Measurements from ENCODE around the gene MIDN. TPM values are rescaled to one million over a fixed set of nuclear protein-coding genes. Genes with fewer than 3 reads are reported as not detected.
"Not testable (repeated sequence)": the region's sequence is repeated elsewhere in the genome, so short reads cannot be mapped to it uniquely, and the experiment has no call there.

The MIDN gene
- 10 to 100 TPM; 29.3 to 29.6 TPM for total RNA-seq

DNA sequence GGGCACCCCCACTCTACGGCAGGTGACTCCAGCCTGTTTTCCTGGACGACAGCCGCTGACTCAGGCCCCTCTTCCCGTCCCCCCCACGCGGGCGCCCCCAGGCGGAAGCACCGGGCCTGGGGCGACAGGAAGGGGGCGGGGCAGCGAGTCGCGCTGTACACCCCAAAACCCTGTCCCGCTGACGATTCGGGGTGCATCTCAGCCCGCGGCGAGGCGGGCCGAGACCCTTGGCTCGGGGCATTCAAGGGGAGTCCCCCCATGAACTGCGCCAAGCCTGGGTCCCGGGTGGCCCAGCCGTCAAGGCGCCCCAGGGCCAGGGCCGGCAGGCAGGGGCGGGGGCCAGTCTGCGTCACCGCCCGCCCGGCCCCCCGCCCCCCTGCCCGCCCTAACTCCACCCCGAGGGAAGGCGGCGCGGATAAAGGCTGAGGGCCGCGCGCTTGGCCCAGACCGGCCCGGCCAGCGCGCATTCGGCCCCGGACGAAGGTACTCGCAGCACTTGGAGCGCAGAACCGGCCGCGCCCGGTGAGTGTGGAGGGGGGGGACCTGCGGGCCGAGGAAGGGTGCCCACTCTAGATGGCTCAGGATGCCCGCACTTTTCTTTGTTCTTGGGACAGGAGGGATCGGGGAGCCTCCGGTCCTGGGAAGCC, at the start of gene MIDN:
TSS of gene MIDN (plus strand) at position 445 of the 647 bp plus-strand sequence. CDS start 1,714 bp downstream, outside the sequence.
- peaks cover 6% of the 10 kb centered on the region for H3K4me1 Mint-ChIP-seq
- H3K4me3 Mint-ChIP-seq, result peak within 1 kb of the TSS; percentile 81
- H3K9me3 Mint-ChIP-seq, result no peaks in the 10 kb centered on the region

DNA sequence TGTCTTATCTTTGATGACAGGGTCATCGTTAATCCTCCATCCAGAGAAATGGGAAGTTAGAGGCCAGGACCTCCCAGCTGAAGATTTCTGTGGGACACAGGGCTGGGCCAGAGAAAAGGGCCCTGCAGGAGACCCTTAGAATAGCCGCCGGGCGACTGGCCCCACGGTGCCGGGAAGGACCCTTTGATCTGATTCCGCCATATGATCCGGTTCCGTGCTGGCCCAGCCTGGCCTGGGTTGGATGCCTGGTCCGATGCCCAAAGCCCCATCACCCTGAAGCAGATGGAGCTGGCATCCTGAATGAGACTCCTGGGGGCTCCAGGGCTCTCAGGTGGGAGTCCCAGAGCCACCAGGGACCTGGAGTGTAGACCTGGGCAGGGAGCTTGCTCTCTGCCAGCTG, 48.9 kb upstream of the MIDN start:
- Mint-ChIP-seq H3K27ac (no peak overlapping the region), H3K4me1 (peaks cover 12% of the 10 kb centered on the region), H3K27me3 (no peaks in the 10 kb centered on the region), H3K4me3 (no peak overlapping the region), H3K36me3 (no peaks in the 10 kb centered on the region), H3K9me3 (no peaks in the 10 kb centered on the region)
- no peak for DNase-seq

More for the DNA sequence above, at the start of gene MIDN:
- H3K36me3 Mint-ChIP-seq, result peaks cover 9% of the 10 kb centered on the region
- peak within 1 kb of the TSS; percentile 80 for H3K27ac Mint-ChIP-seq
- no peaks in the 10 kb centered on the region for H3K27me3 Mint-ChIP-seq
- DNase-seq, result peak; percentile 79

DNA sequence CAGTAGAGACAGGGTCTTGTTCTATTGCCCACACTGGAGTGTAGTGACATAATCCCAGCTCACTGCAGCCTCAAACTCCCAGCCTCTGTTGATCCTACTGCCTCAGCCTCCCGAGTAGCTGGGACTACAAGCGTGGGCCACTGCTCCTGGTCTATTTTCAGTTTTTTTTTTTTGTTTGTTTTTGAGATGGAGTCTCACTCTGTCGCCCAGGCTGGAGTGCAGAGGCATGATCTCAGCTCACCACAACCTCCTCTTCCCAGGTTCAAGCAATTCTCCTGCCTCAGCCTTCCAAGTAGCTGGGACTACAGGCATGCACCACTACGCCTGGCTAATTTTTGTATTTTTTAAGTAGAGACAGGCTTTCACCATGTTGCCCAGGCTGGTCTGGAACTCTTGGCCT, 47.8 kb upstream of the MIDN start:
- not testable (repeated sequence) for H3K27me3 Mint-ChIP-seq, H3K36me3 Mint-ChIP-seq, H3K4me3 Mint-ChIP-seq, DNase-seq, H3K9me3 Mint-ChIP-seq, H3K27ac Mint-ChIP-seq
- H3K4me1 Mint-ChIP-seq, result peaks cover 12% of the 10 kb centered on the region

DNA sequence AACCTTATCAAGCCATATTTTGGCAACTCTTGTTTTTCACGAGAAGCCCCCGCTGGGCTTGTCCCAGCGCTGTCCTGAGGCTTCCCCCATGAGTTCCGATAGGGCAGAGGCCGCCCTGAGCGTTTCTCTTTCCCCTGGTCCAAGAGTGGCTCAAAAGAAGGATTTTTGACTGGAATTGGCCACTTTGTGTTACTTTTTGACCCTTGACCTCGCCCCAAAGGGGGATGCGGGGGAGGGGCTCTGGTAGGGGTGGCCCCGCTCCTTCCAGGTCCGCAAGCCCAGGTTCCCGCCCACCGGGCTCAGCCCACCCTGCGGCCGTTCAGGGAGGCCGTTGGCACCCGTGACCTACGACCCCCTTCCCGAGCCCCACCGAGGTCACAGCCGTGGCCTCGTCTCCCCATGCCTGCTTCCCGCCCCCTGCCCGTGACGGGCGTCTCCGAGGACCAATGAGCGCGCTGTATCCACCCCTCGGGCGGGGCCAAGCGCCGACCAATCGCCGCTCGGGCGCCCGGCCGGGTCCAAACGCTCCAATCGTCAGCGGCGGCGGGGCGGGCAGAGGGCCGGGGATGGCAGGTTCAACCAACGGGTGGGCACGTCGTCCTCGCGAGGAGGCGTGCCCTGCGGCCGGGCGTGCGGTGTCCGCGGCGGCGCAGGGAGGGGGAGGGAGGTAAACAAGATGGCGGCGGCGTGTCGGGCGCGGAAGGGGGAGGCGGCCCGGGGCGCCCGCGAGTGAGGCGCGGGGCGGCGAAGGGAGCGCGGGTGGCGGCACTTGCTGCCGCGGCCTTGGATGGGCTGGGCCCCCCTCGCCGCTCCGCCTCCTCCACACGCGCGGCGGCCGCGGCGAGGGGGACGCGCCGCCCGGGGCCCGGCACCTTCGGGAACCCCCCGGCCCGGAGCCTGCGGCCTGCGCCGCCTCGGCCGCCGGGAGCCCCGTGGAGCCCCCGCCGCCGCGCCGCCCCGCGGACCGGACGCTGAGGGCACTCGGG, 43.0 kb upstream of the MIDN start, which contains the start of gene STK11:
TSS of gene STK11 (plus strand) at position 665 of the 986 bp plus-strand sequence. CDS start 1,136 bp downstream, outside the sequence.
- Mint-ChIP-seq H3K4me1 (peaks cover 28% of the 10 kb centered on the region), H3K4me3 (peak within 1 kb of the TSS; percentile 93), H3K36me3 (peaks cover 22% of the 10 kb centered on the region), H3K27ac (peak within 1 kb of the TSS; percentile 84), H3K9me3 (no peaks in the 10 kb centered on the region), H3K27me3 (no peaks in the 10 kb centered on the region)
- peak; percentile 100 for DNase-seq

DNA sequence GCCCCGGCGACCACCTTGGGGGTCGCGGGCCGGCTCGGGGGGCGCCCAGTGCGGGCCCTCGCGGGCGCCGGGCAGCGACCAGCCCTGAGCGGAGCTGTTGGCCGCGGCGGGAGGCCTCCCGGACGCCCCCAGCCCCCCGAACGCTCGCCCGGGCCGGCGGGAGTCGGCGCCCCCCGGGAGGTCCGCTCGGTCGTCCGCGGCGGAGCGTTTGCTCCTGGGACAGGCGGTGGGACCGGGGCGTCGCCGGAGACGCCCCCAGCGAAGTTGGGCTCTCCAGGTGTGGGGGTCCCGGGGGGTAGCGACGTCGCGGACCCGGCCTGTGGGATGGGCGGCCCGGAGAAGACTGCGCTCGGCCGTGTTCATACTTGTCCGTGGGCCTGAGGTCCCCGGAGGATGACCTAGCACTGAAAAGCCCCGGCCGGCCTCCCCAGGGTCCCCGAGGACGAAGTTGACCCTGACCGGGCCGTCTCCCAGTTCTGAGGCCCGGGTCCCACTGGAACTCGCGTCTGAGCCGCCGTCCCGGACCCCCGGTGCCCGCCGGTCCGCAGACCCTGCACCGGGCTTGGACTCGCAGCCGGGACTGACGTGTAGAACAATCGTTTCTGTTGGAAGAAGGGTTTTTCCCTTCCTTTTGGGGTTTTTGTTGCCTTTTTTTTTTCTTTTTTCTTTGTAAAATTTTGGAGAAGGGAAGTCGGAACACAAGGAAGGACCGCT, 42.1 kb upstream of the MIDN start:
- peak overlapping the region; percentile 93 for H3K4me3 Mint-ChIP-seq
- DNase-seq, result no peak
- no peaks in the 10 kb centered on the region for H3K27me3 Mint-ChIP-seq
- no peaks in the 10 kb centered on the region for H3K9me3 Mint-ChIP-seq
- peak overlapping the region; percentile 84 for H3K27ac Mint-ChIP-seq
- H3K4me1 Mint-ChIP-seq, result peaks cover 32% of the 10 kb centered on the region
- peaks cover 26% of the 10 kb centered on the region for H3K36me3 Mint-ChIP-seq

DNA sequence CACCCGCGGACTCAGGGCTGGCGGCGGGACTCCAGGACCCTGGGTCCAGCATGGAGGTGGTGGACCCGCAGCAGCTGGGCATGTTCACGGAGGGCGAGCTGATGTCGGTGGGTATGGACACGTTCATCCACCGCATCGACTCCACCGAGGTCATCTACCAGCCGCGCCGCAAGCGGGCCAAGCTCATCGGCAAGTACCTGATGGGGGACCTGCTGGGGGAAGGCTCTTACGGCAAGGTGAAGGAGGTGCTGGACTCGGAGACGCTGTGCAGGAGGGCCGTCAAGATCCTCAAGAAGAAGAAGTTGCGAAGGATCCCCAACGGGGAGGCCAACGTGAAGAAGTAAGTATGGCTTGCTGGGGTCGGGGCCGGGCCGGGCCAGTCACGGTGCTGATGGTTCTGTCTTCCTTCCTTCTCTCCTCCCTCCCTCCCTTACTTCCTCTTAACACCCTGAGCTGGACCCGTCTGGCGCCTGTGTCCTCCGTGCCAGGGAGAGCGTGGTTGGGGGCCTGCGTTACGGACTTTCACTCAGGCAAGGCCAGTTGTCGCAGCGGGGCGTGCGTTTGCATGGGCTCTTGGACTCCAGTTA, 41.4 kb upstream of the MIDN start:
- peak; percentile 35 for DNase-seq
- Mint-ChIP-seq H3K9me3 (no peaks in the 10 kb centered on the region), H3K4me1 (peaks cover 32% of the 10 kb centered on the region), H3K27me3 (no peaks in the 10 kb centered on the region), H3K4me3 (peak overlapping the region; percentile 93), H3K36me3 (peaks cover 26% of the 10 kb centered on the region), H3K27ac (peak overlapping the region; percentile 84)

DNA sequence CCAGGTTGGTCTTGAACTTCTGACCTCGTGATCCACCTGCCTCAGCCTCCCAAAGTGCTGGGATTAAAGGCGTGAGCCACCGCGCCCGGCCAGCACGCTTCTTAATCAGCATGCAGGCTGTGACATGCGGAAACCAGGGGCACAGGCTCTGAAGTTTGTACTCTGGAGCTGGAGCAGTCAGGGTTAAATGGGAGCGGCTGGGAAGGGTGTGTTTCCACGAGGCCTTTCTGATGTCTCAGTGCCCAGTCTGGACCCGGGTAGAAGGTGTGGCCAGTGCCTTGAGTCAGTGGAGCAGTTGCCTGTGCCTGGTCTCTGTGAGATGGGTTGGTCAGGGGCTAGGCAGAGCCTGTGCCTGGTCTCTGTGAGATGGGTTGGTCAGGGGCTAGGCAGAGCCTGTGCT, 39.6 kb upstream of the MIDN start:
- Mint-ChIP-seq H3K4me1 (peaks cover 31% of the 10 kb centered on the region), H3K4me3 (peak overlapping the region; percentile 32), H3K36me3 (peaks cover 32% of the 10 kb centered on the region)
- not testable (repeated sequence) for DNase-seq, H3K27ac Mint-ChIP-seq, H3K27me3 Mint-ChIP-seq, H3K9me3 Mint-ChIP-seq

DNA sequence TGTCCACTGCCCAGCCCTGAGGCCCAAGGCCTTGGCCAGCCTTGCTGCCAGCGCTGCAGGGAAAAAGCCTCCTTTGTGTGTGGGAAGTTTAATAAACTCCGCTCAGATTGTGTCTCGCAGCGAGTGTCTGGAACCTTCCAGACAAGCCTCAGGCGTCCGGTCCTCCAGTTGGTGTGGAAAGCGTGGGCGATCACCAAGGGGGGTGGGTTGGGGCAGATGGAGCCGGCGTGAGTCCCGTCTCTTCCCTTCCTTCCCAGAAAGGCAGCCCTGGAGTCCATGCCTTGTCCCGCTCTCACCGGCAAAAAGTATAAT, 38.2 kb upstream of the MIDN start:
- Mint-ChIP-seq H3K27ac (no peak overlapping the region), H3K4me1 (peaks cover 32% of the 10 kb centered on the region), H3K36me3 (peaks cover 35% of the 10 kb centered on the region), H3K9me3 (no peaks in the 10 kb centered on the region), H3K27me3 (no peaks in the 10 kb centered on the region), H3K4me3 (no peak overlapping the region)
- DNase-seq, result no peak

DNA sequence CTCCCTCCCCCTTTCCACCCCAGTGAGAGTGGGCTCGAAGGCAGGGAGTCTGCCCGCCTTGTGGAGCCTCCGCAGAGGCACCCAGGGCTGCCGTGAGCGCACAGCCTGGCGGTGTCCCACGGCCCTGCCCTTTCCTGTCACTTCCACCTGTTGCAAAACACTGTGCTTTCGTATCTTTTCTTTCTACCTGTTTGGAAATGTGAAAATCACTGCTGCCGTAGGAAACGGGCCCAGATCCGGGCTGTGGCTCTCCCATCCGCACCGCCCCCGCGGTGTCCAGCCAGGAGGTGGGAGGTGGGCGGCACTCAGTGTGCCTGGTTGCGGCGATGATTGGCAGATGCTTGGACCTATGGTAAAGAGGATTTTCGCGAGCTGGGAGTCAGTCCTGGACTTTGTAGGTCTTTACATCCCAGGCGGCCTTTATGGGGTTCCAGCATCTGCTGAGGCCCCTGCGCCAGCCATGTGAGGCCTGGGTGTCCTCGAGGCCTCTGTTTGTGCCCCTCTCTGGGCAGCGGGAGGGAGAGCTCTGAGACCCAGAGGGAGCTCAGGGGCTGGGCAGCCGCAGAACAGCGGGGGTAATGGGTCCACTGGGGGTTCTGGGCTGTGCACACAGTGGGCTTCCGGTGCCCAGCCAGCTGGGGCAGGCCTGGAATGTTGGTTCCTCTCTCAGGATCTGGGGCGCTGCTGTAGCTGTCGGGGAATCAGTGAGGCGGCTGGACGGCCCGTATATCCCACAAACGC, 36.7 kb upstream of the MIDN start:
- no peaks in the 10 kb centered on the region for H3K9me3 Mint-ChIP-seq
- H3K4me3 Mint-ChIP-seq, result no peak overlapping the region
- no peak overlapping the region for H3K27ac Mint-ChIP-seq
- no peaks in the 10 kb centered on the region for H3K27me3 Mint-ChIP-seq
- H3K4me1 Mint-ChIP-seq, result peaks cover 32% of the 10 kb centered on the region
- no peak for DNase-seq
- H3K36me3 Mint-ChIP-seq, result peaks cover 33% of the 10 kb centered on the region

DNA sequence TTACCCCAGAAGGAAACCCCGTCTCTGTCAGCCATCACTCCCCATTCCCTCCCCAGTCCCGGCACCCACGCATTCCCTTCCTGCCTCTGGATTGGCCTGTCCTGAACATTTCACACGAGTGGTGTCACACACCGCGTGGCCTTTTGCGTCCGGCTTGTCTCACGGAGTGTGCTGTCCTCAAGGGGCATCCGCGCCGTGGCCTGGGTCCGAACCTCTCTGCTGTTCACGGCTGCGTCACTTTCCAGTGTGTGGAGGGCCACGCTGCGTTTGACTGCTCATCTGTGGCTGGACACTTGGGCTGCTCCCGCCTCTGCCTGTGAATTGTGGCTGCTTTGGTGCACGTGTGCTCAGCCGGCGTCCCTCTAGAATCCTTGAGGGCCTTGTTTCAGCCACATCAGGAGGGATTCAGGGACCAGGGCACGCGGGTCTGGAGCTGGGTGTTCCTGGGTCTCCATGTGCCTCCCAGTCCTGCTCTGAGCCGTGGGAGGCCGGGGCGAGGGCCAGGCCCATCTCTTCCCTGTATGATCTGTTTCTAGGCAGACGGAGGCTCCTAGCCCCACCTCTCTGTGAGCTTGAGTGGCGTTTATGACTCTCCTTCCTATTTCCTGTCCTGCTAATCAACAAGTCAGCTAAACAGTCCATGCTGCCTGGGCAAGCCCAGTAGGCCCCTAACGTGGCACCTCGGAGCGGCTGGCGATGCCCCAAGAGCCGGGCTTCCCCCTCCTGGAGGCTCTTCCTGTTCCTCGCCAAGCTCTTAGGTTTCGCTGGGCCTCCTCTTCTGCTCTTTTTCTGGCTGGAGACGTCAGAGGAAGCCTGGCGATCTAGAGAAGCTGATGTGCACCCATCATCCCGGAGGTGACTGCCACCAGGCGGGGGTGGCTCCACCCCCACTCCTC, 34.7 kb upstream of the MIDN start:
- H3K4me1 Mint-ChIP-seq, result peaks cover 23% of the 10 kb centered on the region
- peaks cover 18% of the 10 kb centered on the region for H3K36me3 Mint-ChIP-seq
- H3K9me3 Mint-ChIP-seq, result no peaks in the 10 kb centered on the region
- peak; percentile 55 for DNase-seq
- H3K27me3 Mint-ChIP-seq, result no peaks in the 10 kb centered on the region
- peak overlapping the region; percentile 76 for H3K4me3 Mint-ChIP-seq
- H3K27ac Mint-ChIP-seq, result peak overlapping the region; percentile 94

DNA sequence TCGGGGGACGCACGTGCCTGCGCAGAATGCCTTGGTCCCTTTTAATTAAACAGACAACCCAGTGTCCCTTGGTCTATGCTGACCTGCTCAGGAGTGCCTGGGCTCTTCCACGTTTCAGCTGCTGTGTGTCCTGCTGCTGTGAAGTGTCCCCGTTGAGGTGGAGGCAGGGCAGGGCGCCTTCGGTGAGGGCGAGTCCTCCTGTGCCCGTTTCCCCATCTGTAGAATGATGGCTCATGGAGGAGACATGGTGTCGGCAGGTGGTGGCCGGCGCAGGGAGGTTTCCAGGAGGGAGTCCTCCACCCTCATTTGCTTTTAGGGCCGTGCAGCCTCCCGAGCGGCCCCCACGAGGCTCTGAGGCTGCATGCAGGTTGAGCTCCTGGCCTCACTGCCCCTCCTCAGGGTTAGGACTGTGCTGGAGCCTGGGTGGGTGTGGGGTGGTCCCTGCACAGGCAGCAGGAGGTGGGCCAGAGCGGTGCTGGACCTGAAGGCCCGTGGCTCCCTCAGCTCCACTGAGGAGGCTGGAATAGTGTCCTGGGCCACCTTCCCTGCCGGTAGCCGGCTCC, 34.0 kb upstream of the MIDN start:
- Mint-ChIP-seq H3K27ac (peak overlapping the region; percentile 94), H3K27me3 (no peaks in the 10 kb centered on the region), H3K36me3 (peaks cover 18% of the 10 kb centered on the region), H3K4me3 (no peak overlapping the region), H3K9me3 (no peaks in the 10 kb centered on the region), H3K4me1 (peaks cover 23% of the 10 kb centered on the region)
- no peak for DNase-seq

DNA sequence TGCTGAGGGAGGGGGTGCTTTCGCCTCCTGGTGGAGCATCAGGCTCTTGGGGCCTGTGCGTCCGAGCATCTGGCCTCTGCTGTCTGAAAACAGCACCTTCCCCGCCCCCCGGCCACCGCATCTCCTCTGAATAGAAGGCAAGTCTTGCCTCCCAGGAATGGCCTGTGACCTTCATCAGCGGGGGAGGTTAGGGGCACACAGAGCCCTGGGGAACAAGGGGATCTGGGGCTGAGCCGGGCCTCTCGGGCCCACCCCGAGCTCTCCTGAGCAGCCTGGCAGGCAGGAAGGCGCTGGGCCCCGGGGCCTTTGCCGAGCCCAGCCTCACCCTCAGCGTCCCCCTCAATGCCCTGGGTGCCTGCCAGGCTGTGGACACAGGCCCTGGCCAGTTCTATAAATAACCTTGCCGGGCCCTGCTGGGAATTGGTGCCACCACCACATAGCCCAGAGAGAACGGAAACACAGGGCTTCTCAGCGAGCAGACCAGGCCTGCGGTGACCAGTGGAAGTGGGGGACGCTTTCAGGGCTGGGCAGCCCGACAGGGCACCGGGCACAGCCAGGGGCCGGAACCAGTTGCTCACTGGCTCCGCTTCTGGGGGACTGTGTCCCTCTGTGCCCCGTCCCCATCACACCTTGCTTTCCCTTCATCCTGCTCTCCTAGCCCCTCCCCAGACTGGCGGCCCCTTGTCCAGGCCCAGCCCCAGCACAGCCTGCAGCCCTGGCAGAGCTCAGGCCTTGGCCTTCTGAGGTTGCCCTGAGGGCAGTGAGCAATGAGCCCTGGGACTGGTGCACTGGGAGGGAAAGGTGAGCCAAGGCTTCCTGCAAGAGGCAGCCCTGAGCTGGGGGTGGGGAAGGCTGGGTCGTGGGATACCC, 33.3 kb upstream of the MIDN start:
- no peak overlapping the region for H3K27ac Mint-ChIP-seq
- no peak overlapping the region for H3K4me3 Mint-ChIP-seq
- no peaks in the 10 kb centered on the region for H3K27me3 Mint-ChIP-seq
- no peak for DNase-seq
- H3K4me1 Mint-ChIP-seq, result peaks cover 20% of the 10 kb centered on the region
- no peaks in the 10 kb centered on the region for H3K9me3 Mint-ChIP-seq
- peaks cover 14% of the 10 kb centered on the region for H3K36me3 Mint-ChIP-seq
